ENCODE measurements around the gene TRIML1.

DNA sequence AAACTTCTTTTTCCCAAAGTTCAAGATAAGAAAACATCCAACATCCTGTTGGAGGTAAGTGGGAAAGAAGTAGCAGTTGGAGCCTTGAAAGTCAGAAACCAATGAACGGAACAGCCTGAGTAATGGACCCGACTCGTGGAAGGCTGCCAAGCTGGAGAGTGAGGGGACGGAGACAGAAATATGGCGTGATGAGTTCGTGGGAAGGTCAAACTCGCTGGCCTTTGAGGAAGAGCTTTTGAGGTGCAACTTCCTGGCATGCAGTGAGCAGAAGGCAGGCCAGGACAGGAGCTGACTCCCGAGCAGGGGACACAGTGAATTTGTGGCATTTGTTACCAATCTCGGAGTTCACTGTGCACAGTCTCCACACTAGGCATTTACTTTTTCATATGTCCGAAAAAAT, 1.0 kb upstream of the TRIML1 start:
- TF ChIP-seq POLR2A (IDR thresholded peaks at IDR 0.05) (no peak), POLR2AphosphoS5 (IDR thresholded peaks at IDR 0.05) (no peak)
- TF ChIP-seq, protein P1, sequence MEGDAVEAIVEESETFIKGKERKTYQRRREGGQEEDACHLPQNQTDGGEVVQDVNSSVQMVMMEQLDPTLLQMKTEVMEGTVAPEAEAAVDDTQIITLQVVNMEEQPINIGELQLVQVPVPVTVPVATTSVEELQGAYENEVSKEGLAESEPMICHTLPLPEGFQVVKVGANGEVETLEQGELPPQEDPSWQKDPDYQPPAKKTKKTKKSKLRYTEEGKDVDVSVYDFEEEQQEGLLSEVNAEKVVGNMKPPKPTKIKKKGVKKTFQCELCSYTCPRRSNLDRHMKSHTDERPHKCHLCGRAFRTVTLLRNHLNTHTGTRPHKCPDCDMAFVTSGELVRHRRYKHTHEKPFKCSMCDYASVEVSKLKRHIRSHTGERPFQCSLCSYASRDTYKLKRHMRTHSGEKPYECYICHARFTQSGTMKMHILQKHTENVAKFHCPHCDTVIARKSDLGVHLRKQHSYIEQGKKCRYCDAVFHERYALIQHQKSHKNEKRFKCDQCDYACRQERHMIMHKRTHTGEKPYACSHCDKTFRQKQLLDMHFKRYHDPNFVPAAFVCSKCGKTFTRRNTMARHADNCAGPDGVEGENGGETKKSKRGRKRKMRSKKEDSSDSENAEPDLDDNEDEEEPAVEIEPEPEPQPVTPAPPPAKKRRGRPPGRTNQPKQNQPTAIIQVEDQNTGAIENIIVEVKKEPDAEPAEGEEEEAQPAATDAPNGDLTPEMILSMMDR (IDR thresholded peaks at IDR 0.05): no peak
